Measurements from ENCODE around the gene RUVBL2.

The RUVBL2 gene

GRCh38 chr19:48964205-48965039 lies 29.3 kb upstream of the RUVBL2 start:
- no peak for DNase-seq

GRCh38 chr19:48965040-48965805 lies 28.5 kb upstream of the RUVBL2 start, which contains the start of gene FTL:
FTL (plus strand) TSS chr19:48965309; CDS start chr19:48965508, 199 bp downstream.
- peak; percentile 87 to 93 for DNase-seq

- peak; percentile 62 to 64 for DNase-seq
Measured at GRCh38 chr19:48965806-48966540, 27.7 kb upstream of the RUVBL2 start.

- DNase-seq, result peak in 1 of 2 experiments; percentile 14
Measured at GRCh38 chr19:48966541-48967345, 26.9 kb upstream of the RUVBL2 start.

- no peak for DNase-seq
Measured at GRCh38 chr19:48967346-48968178, 26.1 kb upstream of the RUVBL2 start.

GRCh38 chr19:48968179-48968661 lies 25.5 kb upstream of the RUVBL2 start:
- no peak for DNase-seq

GRCh38 chr19:48968813-48969218 lies 24.9 kb upstream of the RUVBL2 start:
- DNase-seq, result no peak

GRCh38 chr19:48969276-48970138 lies 24.2 kb upstream of the RUVBL2 start:
- no peak for DNase-seq

- DNase-seq, result no peak
Measured at GRCh38 chr19:48970139-48970766, 23.4 kb upstream of the RUVBL2 start.

GRCh38 chr19:48970923-48971395 lies 22.7 kb upstream of the RUVBL2 start:
- DNase-seq, result peak; percentile 39 to 61

GRCh38 chr19:48975947-48976847 lies 17.5 kb upstream of the RUVBL2 start:
- no peak for DNase-seq

- DNase-seq, result no peak
Measured at GRCh38 chr19:48977061-48977460, 16.6 kb upstream of the RUVBL2 start.

GRCh38 chr19:48982280-48982679 lies 11.4 kb upstream of the RUVBL2 start:
- DNase-seq, result no peak

- no peak for DNase-seq
Measured at GRCh38 chr19:48985711-48986110, 8.0 kb upstream of the RUVBL2 start.

GRCh38 chr19:48986211-48986610 lies 7.5 kb upstream of the RUVBL2 start:
- no peak for DNase-seq

GRCh38 chr19:48987323-48987722 lies 6.4 kb upstream of the RUVBL2 start:
- DNase-seq, result no peak

- DNase-seq, result no peak
Measured at GRCh38 chr19:48988286-48988685, 5.4 kb upstream of the RUVBL2 start.

- DNase-seq, result no peak
Measured at GRCh38 chr19:48988860-48989259, 4.8 kb upstream of the RUVBL2 start.

Measured in AML-193 (cell line).